ENCODE measurements around the gene RGS17.
"Not testable (repeated sequence)": the region's sequence is repeated elsewhere in the genome, so short reads cannot be mapped to it uniquely, and the experiment has no call there.

DNA sequence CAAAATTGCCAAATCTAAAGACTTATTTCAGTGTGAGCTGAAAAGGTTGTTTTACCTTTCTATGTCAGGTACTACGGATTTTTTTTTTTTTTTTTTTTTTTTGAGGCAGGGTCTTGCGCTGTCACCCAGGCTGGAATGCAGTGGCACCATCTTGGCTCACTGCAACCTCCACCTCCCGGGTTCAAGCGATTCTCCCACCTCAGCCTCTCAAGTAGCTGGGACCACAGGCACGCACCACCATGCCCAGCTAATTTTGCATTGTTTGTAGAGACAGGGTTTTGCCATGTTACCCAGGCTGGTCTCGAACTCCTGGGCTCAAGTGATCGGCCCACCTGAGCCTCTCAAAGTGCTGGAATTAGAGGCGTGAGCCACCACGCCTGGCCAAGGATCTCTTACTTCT is 130.3 kb downstream of the RGS17 start:
- TF ChIP-seq, protein P1, sequence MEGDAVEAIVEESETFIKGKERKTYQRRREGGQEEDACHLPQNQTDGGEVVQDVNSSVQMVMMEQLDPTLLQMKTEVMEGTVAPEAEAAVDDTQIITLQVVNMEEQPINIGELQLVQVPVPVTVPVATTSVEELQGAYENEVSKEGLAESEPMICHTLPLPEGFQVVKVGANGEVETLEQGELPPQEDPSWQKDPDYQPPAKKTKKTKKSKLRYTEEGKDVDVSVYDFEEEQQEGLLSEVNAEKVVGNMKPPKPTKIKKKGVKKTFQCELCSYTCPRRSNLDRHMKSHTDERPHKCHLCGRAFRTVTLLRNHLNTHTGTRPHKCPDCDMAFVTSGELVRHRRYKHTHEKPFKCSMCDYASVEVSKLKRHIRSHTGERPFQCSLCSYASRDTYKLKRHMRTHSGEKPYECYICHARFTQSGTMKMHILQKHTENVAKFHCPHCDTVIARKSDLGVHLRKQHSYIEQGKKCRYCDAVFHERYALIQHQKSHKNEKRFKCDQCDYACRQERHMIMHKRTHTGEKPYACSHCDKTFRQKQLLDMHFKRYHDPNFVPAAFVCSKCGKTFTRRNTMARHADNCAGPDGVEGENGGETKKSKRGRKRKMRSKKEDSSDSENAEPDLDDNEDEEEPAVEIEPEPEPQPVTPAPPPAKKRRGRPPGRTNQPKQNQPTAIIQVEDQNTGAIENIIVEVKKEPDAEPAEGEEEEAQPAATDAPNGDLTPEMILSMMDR (IDR thresholded peaks at IDR 0.05; ENCODE audit: insufficient read depth, low read length), result not testable (repeated sequence)
- TF ChIP-seq, protein P2, sequence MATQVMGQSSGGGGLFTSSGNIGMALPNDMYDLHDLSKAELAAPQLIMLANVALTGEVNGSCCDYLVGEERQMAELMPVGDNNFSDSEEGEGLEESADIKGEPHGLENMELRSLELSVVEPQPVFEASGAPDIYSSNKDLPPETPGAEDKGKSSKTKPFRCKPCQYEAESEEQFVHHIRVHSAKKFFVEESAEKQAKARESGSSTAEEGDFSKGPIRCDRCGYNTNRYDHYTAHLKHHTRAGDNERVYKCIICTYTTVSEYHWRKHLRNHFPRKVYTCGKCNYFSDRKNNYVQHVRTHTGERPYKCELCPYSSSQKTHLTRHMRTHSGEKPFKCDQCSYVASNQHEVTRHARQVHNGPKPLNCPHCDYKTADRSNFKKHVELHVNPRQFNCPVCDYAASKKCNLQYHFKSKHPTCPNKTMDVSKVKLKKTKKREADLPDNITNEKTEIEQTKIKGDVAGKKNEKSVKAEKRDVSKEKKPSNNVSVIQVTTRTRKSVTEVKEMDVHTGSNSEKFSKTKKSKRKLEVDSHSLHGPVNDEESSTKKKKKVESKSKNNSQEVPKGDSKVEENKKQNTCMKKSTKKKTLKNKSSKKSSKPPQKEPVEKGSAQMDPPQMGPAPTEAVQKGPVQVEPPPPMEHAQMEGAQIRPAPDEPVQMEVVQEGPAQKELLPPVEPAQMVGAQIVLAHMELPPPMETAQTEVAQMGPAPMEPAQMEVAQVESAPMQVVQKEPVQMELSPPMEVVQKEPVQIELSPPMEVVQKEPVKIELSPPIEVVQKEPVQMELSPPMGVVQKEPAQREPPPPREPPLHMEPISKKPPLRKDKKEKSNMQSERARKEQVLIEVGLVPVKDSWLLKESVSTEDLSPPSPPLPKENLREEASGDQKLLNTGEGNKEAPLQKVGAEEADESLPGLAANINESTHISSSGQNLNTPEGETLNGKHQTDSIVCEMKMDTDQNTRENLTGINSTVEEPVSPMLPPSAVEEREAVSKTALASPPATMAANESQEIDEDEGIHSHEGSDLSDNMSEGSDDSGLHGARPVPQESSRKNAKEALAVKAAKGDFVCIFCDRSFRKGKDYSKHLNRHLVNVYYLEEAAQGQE (IDR thresholded peaks at IDR 0.05; ENCODE audit: insufficient replicate concordance, low read depth), result not testable (repeated sequence)
- not testable (repeated sequence) for TF ChIP-seq POLR2AphosphoS5 (IDR thresholded peaks at IDR 0.05; ENCODE audit: low read depth)

Measured in HL-60 (cell line).